SU-DHL-6 (cell line): ENCODE results near the gene SHC2.

Experiments used
- EZH2phosphoT487 ChIP-seq: fragments of 200-600 bp; sonication (generic), shearing (Covaris generic); conservative IDR thresholded peaks from 2 replicates; pipeline ENCODE4 v1.6.1; 2018; ENCODE audit warnings: mild to moderate bottlenecking, antibody characterized with exemption, low read length, moderate library complexity, mixed read lengths
- TF ChIP-seq, protein P1 (sequence below): fragments of 200-600 bp; sonication (generic); IDR thresholded peaks from one replicate; pipeline ENCODE4 v1.5.1; 2017; ENCODE audit warnings: antibody characterized with exemption, mild to moderate bottlenecking, low read length, moderate library complexity; ENCODE audit not compliant: insufficient read depth, poor library complexity, severe bottlenecking

DNA sequence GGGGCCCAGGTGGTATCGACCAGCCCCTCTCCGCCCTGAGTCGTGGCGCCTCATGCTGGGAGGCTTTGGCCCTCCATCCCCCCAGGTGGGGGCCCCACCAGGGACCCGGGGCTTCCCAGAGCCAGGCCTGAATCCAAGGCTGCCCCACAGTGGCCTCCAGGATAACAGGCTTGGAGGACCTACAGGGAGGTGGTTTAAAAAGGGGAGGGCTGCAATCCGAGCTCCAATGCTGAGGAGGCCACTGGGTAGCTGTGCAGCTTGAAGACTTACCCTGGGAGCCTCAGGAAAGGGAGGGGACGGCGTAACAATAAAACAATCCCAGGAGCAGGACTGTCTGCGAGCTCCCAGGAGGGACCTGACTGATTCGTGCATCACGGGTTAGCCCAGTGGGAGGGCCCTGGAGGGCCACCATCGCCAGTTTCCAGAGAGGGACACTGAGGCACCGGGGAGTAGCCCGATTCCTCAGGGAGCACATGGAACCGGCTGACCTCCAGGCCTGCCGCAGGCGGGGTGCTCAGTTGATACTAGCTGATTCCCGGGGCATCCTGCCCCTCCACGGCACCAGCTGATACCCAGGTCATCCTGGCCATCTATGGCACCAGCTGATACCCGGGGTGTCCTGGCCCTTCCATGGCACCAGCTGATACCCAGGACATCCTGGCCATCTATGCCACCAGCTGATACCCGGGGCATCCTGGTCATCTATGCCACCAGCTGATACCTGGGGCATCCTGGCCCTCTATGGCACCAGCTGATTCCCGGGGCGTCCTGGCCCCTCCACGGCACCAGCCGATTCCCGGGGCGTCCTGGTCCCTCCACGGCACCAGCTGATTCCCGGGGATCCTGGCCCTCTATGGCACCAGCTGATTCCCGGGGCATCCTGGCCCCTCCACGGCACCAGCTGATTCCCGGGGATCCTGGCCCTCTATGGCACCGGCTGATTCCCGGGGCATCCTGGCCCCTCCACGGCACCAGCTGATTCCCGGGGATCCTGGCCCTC is 48.2 kb downstream of the SHC2 start:
- TF ChIP-seq, protein P1, sequence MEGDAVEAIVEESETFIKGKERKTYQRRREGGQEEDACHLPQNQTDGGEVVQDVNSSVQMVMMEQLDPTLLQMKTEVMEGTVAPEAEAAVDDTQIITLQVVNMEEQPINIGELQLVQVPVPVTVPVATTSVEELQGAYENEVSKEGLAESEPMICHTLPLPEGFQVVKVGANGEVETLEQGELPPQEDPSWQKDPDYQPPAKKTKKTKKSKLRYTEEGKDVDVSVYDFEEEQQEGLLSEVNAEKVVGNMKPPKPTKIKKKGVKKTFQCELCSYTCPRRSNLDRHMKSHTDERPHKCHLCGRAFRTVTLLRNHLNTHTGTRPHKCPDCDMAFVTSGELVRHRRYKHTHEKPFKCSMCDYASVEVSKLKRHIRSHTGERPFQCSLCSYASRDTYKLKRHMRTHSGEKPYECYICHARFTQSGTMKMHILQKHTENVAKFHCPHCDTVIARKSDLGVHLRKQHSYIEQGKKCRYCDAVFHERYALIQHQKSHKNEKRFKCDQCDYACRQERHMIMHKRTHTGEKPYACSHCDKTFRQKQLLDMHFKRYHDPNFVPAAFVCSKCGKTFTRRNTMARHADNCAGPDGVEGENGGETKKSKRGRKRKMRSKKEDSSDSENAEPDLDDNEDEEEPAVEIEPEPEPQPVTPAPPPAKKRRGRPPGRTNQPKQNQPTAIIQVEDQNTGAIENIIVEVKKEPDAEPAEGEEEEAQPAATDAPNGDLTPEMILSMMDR = no peak
- TF ChIP-seq EZH2phosphoT487 = no peak
